DOHH2 (cell line): ENCODE results near the gene CTSF.
"Not testable (repeated sequence)": the region's sequence is repeated elsewhere in the genome, so short reads cannot be mapped to it uniquely, and the experiment has no call there.

Experiments used
- H3F3A ChIP-seq: fragments of 200-600 bp; sonication (generic), shearing (Covaris generic); 2 replicates; pipeline ENCODE4 v1.6.0; 2016; ENCODE audit warnings: antibody characterized with exemption, mild to moderate bottlenecking; ENCODE audit not compliant: control insufficient read depth, insufficient read depth
- H3K27ac ChIP-seq: fragments of 200-600 bp; sonication (generic); 2 replicates; pipeline ENCODE4 v1.5.1; 2014; ENCODE audit warnings: low read depth, mild to moderate bottlenecking, low read length, moderate library complexity
- H3K27me3 ChIP-seq: fragments of 200-600 bp; sonication (generic); 2 replicates; pipeline ENCODE4 v1.6.1; 2014; ENCODE audit warnings: mild to moderate bottlenecking, low read length, mixed read lengths; ENCODE audit not compliant: control insufficient read depth
- H3K36me3 ChIP-seq: fragments of 200-600 bp; sonication (generic); 2 replicates; pipeline ENCODE4 v1.6.1; 2014; ENCODE audit warnings: mild to moderate bottlenecking, low read length, moderate library complexity, mixed read lengths; ENCODE audit not compliant: control insufficient read depth
- H3K4me1 ChIP-seq: fragments of 200-600 bp; sonication (generic); 2 replicates; pipeline ENCODE4 v1.6.1; 2014; ENCODE audit warnings: mild to moderate bottlenecking, low read length, mixed read lengths; ENCODE audit not compliant: control insufficient read depth
- H3K4me2 ChIP-seq: fragments of 200-600 bp; sonication (generic); 2 replicates; pipeline ENCODE4 v1.6.0; 2014; ENCODE audit warnings: mild to moderate bottlenecking, low read length, moderate library complexity
- H3K4me3 ChIP-seq: fragments of 200-600 bp; sonication (generic); 2 replicates; pipeline ENCODE4 v1.5.1; 2014; ENCODE audit warnings: mild to moderate bottlenecking, low read length, mixed read lengths
- H3K79me2 ChIP-seq: fragments of 200-600 bp; sonication (generic); 2 replicates; pipeline ENCODE4 v1.6.1; 2014; ENCODE audit warnings: mild to moderate bottlenecking, low read length, mixed read lengths; ENCODE audit not compliant: control insufficient read depth
- H3K9me2 ChIP-seq: fragments of 200-600 bp; sonication (generic); replicated peaks from 2 replicates; pipeline ENCODE4 v1.6.1; 2014; ENCODE audit warnings: mild to moderate bottlenecking, low read length, mixed read lengths; ENCODE audit not compliant: control insufficient read depth
- H3K9me3 ChIP-seq: fragments of 200-600 bp; sonication (generic); 2 replicates; pipeline ENCODE4 v1.6.1; 2014; ENCODE audit warnings: antibody characterized with exemption, low read length, mixed read lengths; ENCODE audit not compliant: control insufficient read depth, insufficient read depth
- H4K20me1 ChIP-seq: fragments of 200-600 bp; sonication (generic); 2 replicates; pipeline ENCODE4 v1.6.0; 2014; ENCODE audit warnings: low read depth, mild to moderate bottlenecking, antibody characterized with exemption, low read length, moderate library complexity; ENCODE audit not compliant: control insufficient read depth, insufficient read depth
- EZH2phosphoT487 ChIP-seq: fragments of 200-600 bp; sonication (generic); IDR thresholded peaks from 2 replicates; pipeline ENCODE4 v1.6.1; 2017; ENCODE audit warnings: borderline replicate concordance, mild to moderate bottlenecking, antibody characterized with exemption, low read length, moderate library complexity, mixed read lengths
- TF ChIP-seq, protein P1 (sequence below): fragments of 200-600 bp; sonication (generic); IDR thresholded peaks from one replicate; pipeline ENCODE4 v1.5.1; 2014; ENCODE audit warnings: antibody characterized with exemption, mild to moderate bottlenecking, low read depth, low read length; ENCODE audit not compliant: poor library complexity, severe bottlenecking

Gene CTSF

DNA sequence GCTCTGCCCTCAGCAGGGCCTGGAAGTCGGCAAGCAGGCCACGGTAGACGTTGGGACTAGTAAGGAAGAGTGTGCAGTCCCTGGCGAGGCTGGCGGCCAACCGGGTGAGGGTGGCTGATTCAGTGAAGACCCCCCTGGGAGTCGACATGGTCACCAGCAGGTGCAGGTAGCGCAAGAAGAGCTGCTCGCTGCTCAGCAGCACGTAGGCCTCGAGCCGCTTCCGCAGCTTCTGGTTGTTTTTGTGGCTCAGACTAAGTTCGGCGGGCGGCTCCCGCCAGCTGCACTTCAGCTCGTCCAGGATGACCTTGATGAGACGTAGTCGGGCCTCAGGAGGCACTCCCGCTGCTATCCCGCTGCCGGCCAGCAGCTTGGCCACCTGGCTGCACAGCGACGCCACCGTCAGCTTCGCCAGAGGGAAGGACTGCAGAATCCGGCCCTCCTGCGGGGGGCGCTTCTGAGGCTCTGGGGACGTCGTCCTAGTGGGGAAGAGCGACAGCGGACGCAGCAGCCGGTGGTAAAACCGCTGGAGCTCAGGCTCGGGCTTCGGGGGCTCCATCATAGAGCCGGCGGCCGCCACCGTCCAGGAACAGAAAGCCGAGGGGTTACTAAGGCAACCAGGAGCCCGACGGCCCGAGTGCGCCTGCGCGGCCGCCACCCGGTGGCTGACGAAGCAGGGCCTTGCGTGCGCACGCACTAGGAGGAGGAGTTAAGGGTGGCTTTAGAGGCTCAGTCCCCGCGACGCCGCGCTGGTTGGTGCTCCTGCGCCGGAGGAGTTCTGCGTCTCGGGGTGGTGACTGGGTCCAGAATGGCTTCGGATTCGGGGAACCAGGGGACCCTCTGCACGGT, 24.3 kb upstream of the CTSF start, which contains the start of the genes CCDC87 and CCS:
Gene CCDC87 (minus strand): TSS at position 607 of the 846 bp plus-strand sequence. CDS start 48 bp downstream, at position 559.
Gene CCS (plus strand): TSS at position 729 of the 846 bp plus-strand sequence. CDS start 77 bp downstream, at position 806.
- peak within 1 kb of the TSS; percentile 99 for H3K4me2 ChIP-seq
- peak within 1 kb of the TSS; percentile 99 for H3K4me3 ChIP-seq
- H3K4me1 ChIP-seq = peaks cover 27% of the 10 kb centered on the region
- TF ChIP-seq, protein P1, sequence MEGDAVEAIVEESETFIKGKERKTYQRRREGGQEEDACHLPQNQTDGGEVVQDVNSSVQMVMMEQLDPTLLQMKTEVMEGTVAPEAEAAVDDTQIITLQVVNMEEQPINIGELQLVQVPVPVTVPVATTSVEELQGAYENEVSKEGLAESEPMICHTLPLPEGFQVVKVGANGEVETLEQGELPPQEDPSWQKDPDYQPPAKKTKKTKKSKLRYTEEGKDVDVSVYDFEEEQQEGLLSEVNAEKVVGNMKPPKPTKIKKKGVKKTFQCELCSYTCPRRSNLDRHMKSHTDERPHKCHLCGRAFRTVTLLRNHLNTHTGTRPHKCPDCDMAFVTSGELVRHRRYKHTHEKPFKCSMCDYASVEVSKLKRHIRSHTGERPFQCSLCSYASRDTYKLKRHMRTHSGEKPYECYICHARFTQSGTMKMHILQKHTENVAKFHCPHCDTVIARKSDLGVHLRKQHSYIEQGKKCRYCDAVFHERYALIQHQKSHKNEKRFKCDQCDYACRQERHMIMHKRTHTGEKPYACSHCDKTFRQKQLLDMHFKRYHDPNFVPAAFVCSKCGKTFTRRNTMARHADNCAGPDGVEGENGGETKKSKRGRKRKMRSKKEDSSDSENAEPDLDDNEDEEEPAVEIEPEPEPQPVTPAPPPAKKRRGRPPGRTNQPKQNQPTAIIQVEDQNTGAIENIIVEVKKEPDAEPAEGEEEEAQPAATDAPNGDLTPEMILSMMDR = peak; percentile 84
- TF ChIP-seq EZH2phosphoT487 = no peak
- H4K20me1 ChIP-seq = no peaks in the 10 kb centered on the region
- H3K79me2 ChIP-seq = peaks cover 20% of the 10 kb centered on the region
- H3K27ac ChIP-seq = peak within 1 kb of the TSS; percentile 35; the same call in 1 of the 2 replicates
- H3K9me3 ChIP-seq = no peaks in the 10 kb centered on the region
- no peaks in the 10 kb centered on the region for H3K9me2 ChIP-seq
- no peaks in the 10 kb centered on the region for H3F3A ChIP-seq
- H3K36me3 ChIP-seq = no peaks in the 10 kb centered on the region
- 0 out of 2 replicates have a peak, but pooled peaks cover 4% of the 10 kb centered on the region for H3K27me3 ChIP-seq

DNA sequence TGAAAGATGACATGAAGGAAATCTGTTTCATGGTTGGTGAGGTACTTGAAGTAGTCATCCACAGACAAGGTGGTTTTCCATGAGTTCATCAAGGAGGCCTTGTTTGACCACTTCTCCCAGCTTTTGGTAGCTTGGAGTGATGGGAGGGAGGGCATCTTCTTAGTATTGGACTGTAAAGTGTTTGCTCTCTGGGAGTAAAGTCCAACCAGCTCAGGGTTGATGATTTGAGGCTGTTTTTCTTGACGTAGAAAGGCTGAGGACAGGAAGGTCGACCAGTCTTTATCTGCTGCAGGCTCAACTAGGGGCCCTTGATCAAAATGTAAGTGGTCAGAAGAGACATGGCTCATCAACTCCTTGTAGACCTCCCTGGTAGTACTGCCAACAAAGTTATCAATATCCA, 22.8 kb upstream of the CTSF start:
- Histone ChIP-seq H3K4me2 (no peak overlapping the region), H3K9me3 (no peaks in the 10 kb centered on the region), H3K4me1 (peaks cover 27% of the 10 kb centered on the region), H3K9me2 (no peaks in the 10 kb centered on the region), H4K20me1 (no peaks in the 10 kb centered on the region), H3K4me3 (no peak overlapping the region), H3K27ac (no peak overlapping the region), H3K36me3 (no peaks in the 10 kb centered on the region), H3K27me3 (0 out of 2 replicates have a peak, but pooled peaks cover 5% of the 10 kb centered on the region), H3K79me2 (peaks cover 20% of the 10 kb centered on the region), H3F3A (no peaks in the 10 kb centered on the region)
- TF ChIP-seq, protein P1 = no peak
- TF ChIP-seq EZH2phosphoT487 = no peak

DNA sequence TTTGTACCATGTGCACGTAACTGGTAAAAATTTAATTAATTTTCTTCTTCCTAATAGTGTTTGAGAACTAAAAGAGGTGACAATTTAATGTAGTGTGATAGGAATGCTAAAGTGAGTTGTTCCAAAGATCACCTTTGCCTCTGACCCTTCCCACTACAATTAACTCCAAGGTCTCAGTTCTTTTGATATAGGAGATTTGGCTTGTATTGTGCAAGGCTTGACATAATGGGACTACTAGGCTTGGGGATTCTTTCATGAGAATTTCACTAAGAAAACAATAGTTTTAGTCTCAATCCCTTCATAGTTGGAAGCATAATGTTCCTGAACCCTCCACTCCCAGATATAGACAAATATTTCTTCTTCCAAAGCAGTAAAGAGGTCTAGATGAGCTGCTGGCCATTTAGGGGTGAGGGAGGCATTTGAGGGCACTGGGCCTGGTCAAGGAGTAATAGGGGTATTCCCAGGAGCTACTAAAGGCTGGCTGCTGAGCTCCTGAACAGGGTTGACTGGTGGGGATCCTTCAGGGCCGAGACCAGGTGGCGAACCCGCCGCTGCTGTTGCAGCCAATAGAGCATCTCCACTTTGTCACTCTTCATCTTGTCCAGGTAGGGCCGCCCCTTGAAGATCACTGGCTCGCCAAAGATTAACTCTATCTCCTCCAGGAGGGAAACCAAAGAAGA, 21.7 kb upstream of the CTSF start:
- Histone ChIP-seq H3K9me3 (no peaks in the 10 kb centered on the region), H3K79me2 (peaks cover 14% of the 10 kb centered on the region), H4K20me1 (no peaks in the 10 kb centered on the region), H3K27me3 (0 out of 2 replicates have a peak, but pooled peaks cover 7% of the 10 kb centered on the region), H3K4me1 (peaks cover 19% of the 10 kb centered on the region), H3K9me2 (no peaks in the 10 kb centered on the region), H3F3A (no peaks in the 10 kb centered on the region), H3K4me3 (no peak overlapping the region), H3K27ac (no peak overlapping the region), H3K4me2 (no peak overlapping the region), H3K36me3 (no peaks in the 10 kb centered on the region)
- no peak for TF ChIP-seq EZH2phosphoT487
- TF ChIP-seq, protein P1 = no peak

DNA sequence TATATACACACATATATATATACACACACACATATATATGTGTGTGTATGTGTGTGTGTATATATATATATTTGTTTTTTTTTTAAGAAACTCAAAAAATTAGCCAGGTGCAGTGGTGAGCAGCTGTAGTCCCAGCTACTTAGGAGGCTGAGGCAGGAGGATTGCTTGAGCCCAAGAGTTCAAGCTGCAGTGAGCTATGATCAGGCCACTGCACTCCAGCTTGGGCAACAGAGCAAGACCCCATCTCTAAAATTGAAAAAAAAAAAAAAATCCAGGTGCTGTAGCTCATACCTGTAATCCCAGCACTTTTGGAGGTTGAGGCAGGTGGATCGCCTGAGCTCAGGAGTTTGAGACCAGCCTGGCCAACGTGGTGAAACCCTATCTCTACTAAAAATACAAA, 20.9 kb upstream of the CTSF start:
- not testable (repeated sequence) for H3K27ac ChIP-seq, H3K4me3 ChIP-seq, H3K9me2 ChIP-seq, H3F3A ChIP-seq, H3K36me3 ChIP-seq, H4K20me1 ChIP-seq, H3K4me2 ChIP-seq, H3K9me3 ChIP-seq, H3K27me3 ChIP-seq
- H3K4me1 ChIP-seq = peaks cover 16% of the 10 kb centered on the region
- peaks cover 11% of the 10 kb centered on the region for H3K79me2 ChIP-seq
